C4-2B (cell line): ENCODE results near the gene OR5AC2.

Experiments used
- H3K27ac ChIP-seq: fragments of 450-650 bp; 2 replicates; pipeline ENCODE4 v1.5.1; 2017
- ZFX ChIP-seq: fragments of 450-650 bp; IDR thresholded peaks from 2 replicates; pipeline ENCODE4 v1.6.1; 2017
- TF ChIP-seq, protein P1 (sequence below): fragments of 450-650 bp; conservative IDR thresholded peaks from 2 replicates; pipeline ENCODE4 v1.5.1; 2017; ENCODE audit warnings: mild to moderate bottlenecking

Gene OR5AC2, protein sequence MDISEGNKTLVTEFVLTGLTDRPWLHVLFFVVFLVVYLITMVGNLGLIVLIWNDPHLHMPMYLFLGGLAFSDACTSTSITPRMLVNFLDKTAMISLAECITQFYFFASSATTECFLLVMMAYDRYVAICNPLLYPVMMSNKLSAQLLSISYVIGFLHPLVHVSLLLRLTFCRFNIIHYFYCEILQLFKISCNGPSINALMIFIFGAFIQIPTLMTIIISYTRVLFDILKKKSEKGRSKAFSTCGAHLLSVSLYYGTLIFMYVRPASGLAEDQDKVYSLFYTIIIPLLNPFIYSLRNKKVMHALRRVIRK

DNA sequence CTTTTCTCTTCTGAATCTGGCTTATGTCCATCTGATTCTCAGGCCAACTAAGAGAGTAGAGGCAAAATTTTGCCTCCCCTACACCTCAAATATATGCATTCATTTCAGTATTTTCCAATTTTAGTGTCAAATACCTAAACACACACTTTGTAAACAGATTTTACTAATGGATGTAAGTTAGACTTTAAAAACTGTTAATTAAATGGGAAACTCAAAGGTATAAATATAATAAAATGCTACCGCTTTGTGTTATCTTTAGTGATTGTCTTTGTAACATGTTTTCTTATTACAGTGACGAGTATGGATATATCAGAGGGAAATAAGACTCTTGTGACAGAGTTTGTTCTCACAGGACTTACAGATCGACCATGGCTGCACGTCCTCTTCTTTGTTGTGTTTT, at the start of gene OR5AC2:
Gene OR5AC2, plus strand, starts transcription at position 301 of the 400 bp plus-strand sequence. Its CDS starts 0 bp downstream, at position 301.
- TF ChIP-seq ZFX, result no peak
- TF ChIP-seq, protein P1, sequence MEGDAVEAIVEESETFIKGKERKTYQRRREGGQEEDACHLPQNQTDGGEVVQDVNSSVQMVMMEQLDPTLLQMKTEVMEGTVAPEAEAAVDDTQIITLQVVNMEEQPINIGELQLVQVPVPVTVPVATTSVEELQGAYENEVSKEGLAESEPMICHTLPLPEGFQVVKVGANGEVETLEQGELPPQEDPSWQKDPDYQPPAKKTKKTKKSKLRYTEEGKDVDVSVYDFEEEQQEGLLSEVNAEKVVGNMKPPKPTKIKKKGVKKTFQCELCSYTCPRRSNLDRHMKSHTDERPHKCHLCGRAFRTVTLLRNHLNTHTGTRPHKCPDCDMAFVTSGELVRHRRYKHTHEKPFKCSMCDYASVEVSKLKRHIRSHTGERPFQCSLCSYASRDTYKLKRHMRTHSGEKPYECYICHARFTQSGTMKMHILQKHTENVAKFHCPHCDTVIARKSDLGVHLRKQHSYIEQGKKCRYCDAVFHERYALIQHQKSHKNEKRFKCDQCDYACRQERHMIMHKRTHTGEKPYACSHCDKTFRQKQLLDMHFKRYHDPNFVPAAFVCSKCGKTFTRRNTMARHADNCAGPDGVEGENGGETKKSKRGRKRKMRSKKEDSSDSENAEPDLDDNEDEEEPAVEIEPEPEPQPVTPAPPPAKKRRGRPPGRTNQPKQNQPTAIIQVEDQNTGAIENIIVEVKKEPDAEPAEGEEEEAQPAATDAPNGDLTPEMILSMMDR, result no peak
- H3K27ac ChIP-seq, result no peak within 1 kb of the TSS

DNA sequence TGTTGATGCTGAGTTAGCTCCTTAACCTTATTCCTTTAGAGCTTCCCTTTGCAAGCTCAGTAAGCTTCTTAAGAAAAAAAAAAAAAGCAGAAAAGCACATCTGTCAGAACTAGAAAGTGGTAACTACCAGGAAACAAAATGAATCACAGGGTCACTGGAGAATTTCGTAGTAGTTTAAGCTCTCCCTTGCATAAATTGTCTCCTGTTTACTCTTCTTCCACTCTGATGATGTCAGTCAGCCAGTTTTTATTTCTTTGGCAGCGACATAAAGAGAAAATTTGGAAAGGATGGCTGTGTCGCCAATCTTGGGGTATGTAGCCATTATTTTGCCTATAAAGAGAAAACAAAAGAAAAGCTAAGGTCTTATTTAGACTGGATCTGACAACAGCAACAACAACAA, 48.7 kb upstream of the OR5AC2 start:
- no peak overlapping the region for H3K27ac ChIP-seq
- no peak for TF ChIP-seq ZFX
- TF ChIP-seq, protein P1, result no peak

DNA sequence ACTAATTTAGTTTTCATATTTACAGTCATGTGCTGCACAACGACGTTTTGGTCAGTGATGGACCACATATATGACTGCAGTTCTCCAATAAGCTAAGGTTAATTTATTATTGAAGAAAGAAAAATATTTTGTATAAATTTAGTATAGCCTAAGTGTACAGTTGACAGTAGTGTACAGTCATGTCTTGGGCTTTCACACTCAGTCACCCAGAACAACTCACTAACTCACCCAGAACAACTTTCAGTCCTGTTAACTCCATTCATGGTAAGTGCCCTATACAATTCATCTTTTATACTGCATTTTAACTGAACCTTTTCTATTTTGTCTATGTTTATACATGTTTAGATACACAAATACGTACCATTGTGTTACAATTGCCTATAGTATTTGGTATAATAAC, 48.1 kb upstream of the OR5AC2 start:
- no peak overlapping the region for H3K27ac ChIP-seq
- TF ChIP-seq ZFX, result no peak

DNA sequence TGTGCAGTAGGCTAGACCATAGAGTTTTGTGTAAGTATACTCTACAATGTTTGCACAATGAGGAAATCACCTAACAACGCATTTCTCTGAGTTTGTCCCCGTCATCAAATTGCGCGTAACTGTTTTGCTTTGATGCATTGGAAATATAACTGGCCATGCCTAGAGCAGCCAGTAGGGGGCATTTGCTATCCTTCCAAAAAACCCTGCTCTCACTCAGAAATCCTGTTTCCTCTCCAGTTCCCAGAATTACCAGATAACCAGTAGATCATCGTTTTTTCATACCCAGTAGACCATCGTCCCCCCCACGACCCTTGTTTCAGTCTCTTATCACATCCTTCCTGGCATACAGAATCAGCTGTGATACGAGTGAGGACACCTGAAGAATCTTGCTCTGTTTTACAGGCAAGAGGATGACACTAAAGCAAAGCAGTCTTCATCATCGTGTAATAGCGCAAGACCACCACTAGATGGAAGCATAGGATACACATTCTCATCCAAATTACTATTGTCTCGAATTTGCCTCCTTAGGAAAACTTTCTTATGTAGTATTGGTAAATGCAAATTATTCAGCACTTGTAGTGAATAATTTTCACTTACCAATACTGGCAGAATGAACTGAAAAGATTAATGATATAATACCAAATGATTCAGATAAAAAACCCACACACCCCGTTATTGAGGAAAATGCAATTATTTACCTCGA, 47.5 kb upstream of the OR5AC2 start:
- H3K27ac ChIP-seq, result no peak overlapping the region
- no peak for TF ChIP-seq ZFX
- TF ChIP-seq, protein P1, result peak; percentile 98

DNA sequence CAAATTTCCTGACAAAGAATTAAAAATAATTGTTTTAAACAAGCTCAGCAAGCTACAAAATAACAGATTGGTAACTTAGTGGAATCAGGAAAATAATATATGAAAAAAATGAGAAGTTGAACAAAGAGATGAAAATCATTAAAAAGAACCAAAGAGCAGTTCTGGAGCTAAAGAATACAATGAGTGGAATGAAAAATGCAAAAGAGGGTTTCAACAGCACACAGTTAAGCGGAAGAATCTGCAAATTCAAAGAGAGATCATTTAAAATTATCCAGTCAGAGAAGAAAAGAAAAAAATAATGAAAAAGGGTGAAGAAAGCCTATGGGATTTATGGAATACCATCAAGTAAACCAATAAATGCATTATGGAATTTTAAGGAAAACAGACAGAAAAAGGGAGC, 45.6 kb upstream of the OR5AC2 start:
- TF ChIP-seq, protein P1, result no peak
- TF ChIP-seq ZFX, result no peak
- no peak overlapping the region for H3K27ac ChIP-seq

DNA sequence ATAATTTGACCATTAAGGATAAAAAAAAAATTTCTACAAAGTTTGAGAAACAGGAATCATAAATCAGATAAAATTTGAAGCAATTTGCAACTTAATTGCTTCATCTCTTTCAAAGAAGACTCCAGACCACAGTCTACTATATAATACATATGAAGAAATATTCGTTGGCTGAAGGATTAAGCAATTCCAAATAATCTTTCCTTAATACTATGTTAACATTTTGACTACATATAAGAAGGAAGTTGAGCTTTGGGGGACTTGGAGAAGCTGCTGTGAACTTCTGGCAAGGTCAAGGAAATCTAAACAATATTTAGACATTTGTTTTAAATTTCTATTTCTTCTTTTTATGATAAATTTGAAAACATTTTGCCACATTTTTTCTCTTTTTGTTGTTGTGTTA, 38.4 kb upstream of the OR5AC2 start:
- H3K27ac ChIP-seq, result no peak overlapping the region
- no peak for TF ChIP-seq ZFX
- TF ChIP-seq, protein P1, result no peak

DNA sequence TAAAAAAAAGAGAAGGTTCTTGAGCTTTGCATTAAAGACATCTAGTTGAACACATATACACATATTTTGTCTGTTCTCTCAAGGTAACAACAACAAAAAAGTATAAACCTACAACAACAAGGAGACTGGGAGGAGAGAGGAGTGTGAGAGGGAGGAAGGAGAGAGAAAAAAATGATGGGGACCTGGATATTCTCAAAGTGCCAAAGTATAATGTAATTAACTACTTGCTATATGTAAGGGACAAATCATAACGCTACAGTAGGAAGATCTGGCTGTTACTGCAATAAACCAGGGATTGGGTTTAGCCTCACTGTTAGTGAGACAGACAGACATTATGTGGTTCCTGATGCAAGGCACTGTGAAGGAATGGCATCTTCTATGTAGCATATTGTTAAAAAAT, 37.7 kb upstream of the OR5AC2 start:
- H3K27ac ChIP-seq, result no peak overlapping the region
- no peak for TF ChIP-seq ZFX
- TF ChIP-seq, protein P1, result no peak

DNA sequence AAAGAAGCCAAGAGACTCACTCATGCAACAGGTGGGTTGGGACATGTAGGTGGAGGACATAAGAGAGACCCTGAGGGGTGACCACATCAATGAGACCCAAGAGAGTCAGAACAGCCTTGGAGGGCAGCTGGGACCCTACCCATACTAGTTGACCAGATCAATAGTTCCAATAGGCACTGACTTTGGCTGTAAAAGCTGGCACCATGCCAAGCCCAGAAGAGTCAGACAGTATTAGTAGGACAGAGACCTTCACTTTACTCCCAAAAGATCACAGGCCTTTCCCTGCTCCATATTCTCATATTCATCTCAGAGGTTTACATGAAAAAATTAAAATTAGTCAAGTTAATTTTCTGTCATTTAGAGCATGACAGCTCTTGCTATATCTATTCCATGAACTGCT, 30.9 kb upstream of the OR5AC2 start:
- no peak overlapping the region for H3K27ac ChIP-seq
- TF ChIP-seq, protein P1, result no peak
- no peak for TF ChIP-seq ZFX
